HepG2 (cell line): Measurements from ENCODE around the gene NCAM2.

Source experiments
- CTCF ChIP-seq: sonication (generic); formaldehyde crosslinking; IDR thresholded peaks from 2 replicates; pipeline ENCODE4 v1.5.0; 2020; ENCODE audit warnings: mild to moderate bottlenecking, missing genetic modification reagents, moderate library complexity
- POLR2A ChIP-seq, 2 experiments: IDR thresholded peaks; 2 replicates each; pipeline ENCODE4 v1.6.1; 2011; ENCODE audit warnings: low read depth in 2 of 2, low read length in 2 of 2, mild to moderate bottlenecking in 1 of 2, moderate library complexity in 1 of 2; ENCODE audit not compliant: insufficient read depth in 1 of 2
- RAD21 ChIP-seq: fragments of 450-650 bp; formaldehyde crosslinking; IDR thresholded peaks from 2 replicates; pipeline ENCODE4 v1.5.0; 2020; ENCODE audit warnings: mild to moderate bottlenecking
- ZHX2 ChIP-seq, 2 experiments: sonication (generic) in 1 of 2; formaldehyde crosslinking in 1 of 2; IDR thresholded peaks; 2 replicates each; pipeline versions ENCODE4 v1.6.1 to v1.9.0; 2014 to 2022; ENCODE audit warnings: antibody characterized with exemption in 1 of 2, borderline replicate concordance in 1 of 2, inconsistent platforms in 1 of 2, low read depth in 1 of 2, missing genetic modification reagents in 1 of 2
- ZNF264 ChIP-seq: sonication (generic); formaldehyde crosslinking; IDR thresholded peaks from 2 replicates; pipeline ENCODE4 v1.4.0; 2020; ENCODE audit warnings: missing genetic modification reagents

- TF ChIP-seq CTCF (CRISPR knock-in tag) = no peak
- TF ChIP-seq ZNF264 = no peak
- no peak for TF ChIP-seq ZHX2 (IDR thresholded peaks at IDR 0.05; ENCODE audit: low read depth)
- TF ChIP-seq ZHX2 (CRISPR knock-in tag; IDR thresholded peaks at IDR 0.05; ENCODE audit: borderline replicate concordance) = no peak
- TF ChIP-seq RAD21 = no peak
- no peak for TF ChIP-seq POLR2A (IDR thresholded peaks at IDR 0.05; ENCODE audit: insufficient read depth in 1 of 2, low read depth in 2 of 2, low read length in 2 of 2)
Observed at GRCh38 chr21:21109736-21110135, 111.5 kb downstream of the NCAM2 start.
